NCI-H2171 (cell line): ENCODE data around the gene TRPM3.
"Not testable (repeated sequence)": the region's sequence is repeated elsewhere in the genome, so short reads cannot be mapped to it uniquely, and the experiment has no call there.

Source experiments
- DNase-seq: peaks from one replicate; lab custom pipeline; 2025; lab: John Stamatoyannopoulos, UW

TRPM3 gene

DNA sequence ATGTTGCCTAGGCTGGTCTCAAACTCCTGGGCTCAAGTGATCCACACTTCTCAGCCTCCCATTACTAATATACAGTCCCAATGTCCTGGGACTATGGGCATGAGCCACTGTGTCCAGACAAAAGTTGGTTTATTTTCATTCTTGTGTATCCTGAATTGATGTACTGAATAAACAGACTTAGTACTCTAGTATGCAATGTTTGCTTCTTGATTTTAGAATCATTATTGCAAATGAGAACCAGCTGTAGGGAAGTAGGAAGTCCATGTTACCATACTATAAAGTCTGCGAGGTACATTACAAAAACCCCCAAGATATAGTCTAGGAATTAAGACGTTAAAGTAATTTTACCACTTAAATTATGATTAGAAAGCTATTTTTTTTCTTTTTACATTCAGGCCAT lies 372.4 kb downstream of the TRPM3 start:
- DNase-seq, result no peak

DNA sequence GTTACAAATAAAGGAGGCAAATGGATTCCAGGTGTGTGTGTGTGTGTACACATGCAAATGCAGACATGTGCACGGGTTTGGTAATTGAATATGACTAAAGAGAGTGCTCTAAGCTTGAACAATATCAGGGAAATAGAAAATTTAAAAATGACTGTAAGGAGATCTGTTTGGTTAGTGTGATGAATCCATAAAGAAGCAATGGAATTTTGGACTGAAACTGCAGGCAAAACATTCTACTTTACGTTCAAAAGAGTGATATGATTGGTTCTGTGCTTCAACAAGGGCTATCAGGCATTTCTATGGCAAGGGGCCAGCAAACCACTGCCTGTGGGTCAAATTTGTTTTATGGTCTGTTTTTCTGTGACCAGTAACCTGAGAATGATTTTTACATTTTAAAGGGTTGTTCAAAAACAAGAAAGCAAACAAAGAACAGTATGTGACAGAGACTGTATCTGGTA lies 374.1 kb downstream of the TRPM3 start:
- DNase-seq, result no peak

DNA sequence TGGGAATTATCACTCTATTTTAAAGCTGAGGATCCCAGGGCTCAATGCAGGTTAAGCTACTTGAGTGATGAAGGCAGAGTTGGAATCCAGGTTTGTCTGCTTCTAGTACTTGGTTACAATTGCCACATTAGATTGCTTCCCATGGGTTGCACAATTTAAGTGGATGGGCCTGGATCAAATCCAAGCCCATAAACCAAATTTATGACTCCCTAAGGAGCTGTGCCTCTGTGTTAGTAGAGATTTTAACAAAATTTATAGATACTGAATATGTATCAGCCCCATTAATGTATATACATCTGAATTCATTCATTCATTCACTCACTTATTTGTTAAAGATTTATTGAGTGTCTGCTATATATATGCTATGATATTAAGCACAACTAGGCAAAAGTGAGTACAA lies 374.7 kb downstream of the TRPM3 start:
- DNase-seq, result no peak

DNA sequence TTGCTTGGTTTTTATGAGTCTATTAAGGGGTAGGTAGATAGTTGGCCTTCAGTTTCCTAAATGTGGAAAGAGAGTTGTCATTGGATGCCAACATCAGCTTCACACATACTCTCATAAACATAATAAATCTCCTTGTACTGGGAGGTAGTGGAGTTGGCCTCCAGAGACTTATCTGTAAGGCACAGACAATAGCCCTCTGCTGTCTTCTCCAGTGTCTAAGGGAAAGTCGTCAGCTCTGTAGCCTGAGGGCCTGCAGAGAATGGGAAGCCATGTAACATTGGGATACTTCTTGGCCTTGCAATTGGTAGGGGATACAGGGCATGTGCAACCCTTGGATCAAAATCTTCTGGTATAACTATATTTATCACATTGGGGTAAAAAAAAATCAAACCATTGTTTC lies 375.1 kb downstream of the TRPM3 start:
- DNase-seq, result no peak

DNA sequence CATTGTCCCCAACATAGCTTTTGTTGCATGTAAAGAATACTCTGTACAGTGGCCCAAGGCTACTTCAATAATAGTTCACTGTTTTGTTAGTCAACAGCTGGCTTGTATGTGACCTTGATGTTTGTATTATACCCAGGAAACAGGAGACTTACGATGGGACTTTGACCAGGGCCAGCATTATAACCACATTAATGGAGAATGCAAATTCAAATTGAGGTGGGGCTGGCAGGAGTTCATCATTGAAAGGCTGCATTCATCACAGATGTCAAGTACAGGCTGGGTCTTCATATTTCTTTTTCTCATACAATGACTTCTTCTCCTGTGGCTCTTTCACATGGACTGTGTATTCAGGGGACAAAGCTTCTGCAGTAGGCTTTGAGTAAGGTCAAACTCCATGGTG lies 396.6 kb downstream of the TRPM3 start:
- not testable (repeated sequence) for DNase-seq

DNA sequence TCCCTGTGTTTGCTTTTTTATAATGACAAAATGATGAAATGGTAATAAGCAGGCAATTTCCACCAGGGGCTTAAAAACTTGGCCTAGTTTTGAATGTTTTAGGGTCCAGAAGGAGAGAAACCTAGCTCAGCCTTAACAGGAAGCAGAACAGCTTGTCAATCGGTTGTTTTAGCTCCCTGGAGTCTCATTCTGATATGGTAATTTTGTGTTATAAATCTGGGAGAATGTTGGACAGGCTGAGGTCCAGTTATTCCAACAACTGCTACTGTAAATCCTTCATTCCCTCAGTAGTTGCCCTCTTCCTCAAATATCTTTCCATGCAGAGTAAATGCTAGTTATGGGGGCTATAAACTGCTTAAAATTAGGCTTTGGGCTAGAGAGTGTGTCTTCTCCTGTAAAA lies 397.4 kb downstream of the TRPM3 start:
- DNase-seq, result not testable (repeated sequence)

DNA sequence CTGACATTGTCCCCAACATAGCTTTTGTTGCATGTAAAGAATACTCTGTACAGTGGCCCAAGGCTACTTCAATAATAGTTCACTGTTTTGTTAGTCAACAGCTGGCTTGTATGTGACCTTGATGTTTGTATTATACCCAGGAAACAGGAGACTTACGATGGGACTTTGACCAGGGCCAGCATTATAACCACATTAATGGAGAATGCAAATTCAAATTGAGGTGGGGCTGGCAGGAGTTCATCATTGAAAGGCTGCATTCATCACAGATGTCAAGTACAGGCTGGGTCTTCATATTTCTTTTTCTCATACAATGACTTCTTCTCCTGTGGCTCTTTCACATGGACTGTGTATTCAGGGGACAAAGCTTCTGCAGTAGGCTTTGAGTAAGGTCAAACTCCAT lies 414.6 kb downstream of the TRPM3 start:
- not testable (repeated sequence) for DNase-seq

DNA sequence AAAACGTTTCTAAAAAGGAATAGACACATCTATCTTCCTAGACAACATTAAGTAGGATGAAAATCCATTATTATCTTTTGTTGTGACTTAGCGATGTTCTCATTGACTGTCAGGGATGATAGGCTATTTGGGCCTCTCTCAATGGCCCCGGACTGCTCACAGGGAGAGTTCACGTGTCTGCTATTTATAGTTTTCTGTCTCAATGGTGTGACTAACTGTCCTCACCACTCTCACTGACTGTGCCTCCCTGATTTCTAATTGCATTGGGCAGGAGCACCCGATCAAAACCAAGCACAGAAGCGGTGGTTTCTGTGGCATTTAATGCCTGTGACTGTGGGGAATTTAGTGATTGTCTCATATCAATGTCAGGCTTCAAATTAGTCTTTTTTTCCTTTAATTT lies 420.3 kb downstream of the TRPM3 start:
- DNase-seq, result no peak

DNA sequence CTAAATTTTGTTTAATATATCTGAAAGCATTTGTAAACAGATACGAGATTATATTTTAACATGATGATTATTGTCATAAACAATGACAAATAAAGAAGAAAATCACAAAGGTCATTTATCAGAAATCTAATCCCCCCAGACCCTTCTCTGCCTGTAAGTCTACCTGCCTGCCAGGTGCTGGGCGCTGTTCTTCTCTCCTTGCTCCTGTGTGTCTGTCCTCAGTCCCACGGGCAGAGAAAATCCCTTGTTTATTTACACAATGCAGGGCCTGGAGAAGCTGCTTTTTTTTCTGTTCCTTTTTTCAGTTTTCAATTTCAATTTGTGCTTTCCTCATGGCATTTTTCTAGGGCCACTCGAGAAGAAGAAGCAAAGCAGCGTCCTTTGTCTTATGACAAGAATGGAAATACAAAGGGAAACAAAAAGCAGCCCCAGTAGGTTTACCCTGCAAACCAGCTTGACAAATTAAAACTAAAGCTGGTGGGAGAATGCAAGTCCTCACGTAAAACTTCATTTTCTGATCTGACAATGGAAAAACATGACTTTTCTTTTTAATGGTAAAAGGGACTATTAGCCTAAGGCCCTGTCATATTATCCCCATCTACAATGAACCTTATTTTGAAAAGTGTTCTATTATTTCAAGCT lies 424.6 kb downstream of the TRPM3 start:
- no peak for DNase-seq

DNA sequence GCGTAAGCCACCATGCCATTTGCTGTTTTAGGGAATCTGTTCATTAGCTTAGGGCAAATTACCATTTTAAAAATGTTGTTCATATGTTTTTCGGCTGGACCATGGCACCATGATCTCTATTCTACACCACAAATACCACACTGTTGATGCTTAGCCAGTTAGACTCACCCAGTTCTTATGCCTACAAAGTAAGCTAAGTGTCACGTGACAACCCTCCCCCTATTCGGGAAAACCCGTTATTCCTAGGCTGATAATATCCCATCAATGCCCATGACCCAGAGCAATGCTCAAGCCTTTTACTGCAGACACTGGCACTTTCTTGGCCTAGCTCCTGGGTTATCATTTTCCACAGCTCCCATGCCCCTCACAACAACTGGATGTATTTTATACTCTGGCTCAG lies 426.7 kb downstream of the TRPM3 start:
- no peak for DNase-seq

DNA sequence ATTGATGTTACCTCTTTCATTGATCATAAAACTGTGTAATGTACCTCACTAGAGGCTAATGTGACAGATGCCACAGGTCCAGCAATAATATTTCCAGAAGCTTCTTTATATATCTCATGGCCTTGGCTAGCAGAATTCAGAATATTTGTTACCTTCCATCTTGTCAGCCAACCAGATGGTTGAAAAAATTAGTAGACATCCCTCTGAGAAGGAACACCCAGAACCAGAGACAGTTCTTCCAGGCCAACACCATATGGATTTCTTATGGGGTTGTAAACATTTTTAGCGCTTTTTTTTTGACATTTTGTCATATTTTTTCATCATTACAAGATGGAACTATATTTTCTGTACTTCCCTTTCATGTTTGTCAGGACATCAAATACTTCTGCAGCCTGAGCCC lies 428.2 kb downstream of the TRPM3 start:
- no peak for DNase-seq

DNA sequence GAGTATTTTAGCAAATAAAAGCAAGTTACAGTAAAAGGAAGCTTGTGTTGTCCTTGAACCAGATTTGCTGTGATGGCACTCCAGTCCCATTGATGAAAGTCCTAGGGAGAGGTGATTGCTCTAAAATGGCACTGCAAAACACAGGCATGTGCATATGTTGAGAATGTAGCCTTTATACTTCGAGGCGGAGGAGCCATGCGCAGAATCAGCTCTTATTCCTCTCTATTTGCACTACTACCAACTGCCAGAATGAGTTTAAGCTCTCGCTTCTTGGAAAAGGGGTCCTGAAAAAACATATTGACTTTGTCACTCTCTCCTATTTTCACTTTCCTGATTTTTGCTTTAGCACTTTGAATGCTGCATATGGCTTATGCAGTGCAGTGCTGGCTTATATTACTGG lies 429.0 kb downstream of the TRPM3 start:
- no peak for DNase-seq

DNA sequence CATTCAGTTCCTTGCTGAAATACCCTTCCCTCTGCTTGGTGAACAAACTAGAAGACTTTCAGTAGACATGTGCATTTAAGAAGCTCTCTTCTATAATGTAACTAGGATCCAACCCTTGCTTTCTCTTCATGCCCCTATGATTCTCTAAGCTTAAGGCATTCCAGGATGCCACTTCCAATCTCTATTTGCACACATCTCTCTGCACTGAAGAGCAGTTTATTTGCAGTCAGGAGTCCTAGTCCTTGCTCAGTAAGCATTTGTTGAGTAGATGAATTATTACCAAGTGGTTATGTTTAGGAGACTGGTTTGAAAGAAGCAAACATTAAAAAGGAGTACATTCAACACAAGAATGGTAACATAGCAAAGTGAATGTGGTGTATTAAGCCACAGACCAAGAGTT lies 432.7 kb downstream of the TRPM3 start:
- no peak for DNase-seq

DNA sequence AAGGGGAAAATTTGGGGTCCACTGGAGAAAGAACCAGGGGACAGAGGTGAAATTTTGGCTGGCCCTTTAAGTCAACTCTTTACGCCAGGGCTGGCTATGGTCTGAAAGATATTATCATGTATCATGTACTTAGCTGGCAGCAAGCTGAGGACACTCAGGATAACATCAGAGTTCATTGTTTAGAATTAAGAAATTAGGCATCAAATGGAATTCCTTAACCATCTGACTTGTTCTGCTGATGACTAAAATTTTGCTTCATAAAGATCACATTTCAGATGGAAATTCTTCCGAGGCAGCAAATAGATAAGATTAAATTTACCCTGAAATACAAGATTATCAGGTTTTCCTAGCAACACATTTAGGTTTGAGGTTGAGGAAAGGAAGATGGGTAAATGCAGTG lies 437.6 kb downstream of the TRPM3 start:
- DNase-seq, result no peak

DNA sequence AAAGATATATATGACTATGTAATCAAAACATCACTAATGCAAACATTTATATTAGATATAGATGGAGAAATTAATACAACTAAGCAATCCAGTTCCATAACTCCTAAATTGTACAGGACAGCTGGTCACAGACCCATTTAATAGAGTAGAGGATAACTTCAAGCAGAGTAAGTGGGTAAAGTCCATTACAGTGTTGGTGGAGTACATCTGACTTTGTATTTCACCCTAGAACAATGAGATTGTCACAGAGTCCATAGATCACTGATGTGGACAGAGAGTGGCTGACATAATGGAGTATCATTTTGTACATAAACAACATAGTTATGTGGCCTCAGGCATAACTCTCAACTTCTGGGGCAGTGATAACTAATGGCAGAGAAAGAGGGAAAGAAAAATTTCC lies 439.1 kb downstream of the TRPM3 start:
- no peak for DNase-seq

DNA sequence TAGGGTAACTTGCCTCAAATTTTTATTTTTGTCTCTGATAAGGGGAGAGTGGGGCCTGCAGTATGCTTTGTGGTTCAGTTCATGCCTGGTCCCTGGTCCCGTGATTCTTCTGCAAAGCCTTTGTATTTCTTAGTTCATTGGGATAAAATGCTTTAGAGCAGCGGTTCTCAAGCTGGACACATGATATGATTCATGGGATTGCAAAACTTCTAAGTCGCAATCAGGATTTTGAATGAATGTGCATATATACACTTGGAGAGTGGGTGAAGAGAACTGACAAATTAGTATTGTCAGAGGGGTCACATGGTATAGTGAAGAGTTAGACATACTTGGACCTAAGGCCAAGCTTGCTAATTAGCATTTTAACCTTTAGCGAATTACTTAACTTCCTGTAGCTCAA lies 441.6 kb downstream of the TRPM3 start:
- no peak for DNase-seq

DNA sequence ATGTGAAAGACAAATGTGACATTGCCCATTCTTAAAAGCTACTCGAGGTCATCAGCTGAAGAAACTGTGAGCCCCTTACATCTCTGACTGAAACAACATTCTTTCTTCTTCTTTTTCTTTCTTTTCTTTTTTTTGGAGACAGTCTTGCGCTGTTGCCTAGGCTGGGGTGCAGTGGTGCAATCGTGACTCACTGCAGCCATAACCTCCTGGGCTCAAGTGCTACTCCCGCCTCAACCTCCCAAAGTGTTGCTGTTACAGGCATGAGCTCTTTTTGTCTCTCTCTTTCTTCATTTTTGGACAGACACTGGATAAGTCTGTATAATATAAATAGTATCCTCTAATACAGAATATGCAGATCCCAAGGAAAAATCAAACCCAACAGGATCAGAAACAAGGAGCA lies 443.3 kb downstream of the TRPM3 start:
- no peak for DNase-seq

DNA sequence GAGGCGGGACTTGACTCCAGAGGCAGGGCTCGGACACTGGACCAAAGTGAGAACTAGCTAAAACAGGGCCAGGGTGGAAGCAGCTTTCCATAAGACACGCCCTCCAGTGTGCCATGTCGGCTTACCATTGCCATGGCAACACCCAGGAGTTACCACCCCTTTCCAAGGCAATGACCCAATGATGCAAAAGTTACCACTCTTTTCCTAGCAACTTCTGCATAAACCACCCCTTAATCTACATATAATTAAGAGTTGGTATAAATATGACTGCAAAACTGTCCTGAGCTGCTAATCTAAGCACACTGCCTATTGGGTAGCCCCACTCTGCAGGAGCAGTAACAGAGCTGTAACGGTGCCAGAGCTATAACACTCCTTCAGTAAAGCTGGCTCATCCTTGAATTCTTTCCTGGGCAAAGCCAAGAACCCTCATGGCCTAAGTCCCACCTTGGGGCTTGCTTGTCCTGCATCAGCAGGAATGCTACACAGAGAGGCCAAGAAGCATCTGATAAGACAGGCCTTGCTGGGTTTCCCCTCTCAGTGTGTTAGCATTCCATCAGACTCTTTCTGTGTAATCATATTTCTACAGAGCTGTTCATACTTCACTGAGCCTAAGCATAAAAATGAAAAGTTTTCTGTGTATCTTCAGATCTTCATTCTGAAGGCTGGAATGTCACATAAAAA lies 444.2 kb downstream of the TRPM3 start:
- DNase-seq, result no peak

DNA sequence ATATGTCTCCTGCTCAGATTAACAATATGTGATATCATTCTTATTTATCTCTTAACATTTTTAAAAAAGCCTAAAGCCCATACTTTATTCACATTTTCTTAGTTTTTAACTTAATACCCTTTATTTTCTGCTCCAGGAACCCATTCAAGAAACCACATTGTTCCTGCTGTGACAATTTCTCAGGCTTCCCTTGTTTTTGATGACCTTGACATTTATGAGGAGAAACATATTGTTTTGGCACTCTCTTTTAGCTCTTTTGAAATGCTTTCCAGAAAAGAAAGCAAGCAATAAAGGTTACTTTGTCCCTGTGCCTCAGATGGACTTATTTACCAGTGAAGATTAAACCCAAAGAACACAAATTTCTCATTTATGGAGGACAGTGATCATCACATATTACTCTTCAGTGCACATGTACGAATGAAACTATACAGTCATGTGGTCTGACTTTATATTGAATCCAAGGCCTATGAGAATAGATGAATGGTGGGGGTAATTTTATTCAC lies 445.5 kb downstream of the TRPM3 start:
- no peak for DNase-seq

DNA sequence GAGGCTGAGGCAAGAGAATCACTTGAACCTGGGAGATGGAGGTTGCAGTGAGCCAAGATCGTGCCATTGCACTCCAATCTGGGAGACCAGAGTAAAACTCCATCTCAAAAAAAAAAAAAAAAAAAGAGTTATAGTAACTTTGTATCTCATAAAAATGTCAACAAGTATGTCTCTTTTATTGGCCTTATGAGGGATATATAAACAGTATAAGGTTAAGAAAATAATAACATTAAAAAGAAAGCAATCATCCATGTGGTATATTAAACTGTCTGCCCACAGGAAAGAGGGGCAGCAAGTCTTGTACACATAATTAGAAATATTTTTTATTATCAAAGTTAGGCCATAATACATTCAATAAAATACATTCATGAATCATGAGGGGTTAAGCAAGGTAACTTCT lies 447.6 kb downstream of the TRPM3 start:
- no peak for DNase-seq

DNA sequence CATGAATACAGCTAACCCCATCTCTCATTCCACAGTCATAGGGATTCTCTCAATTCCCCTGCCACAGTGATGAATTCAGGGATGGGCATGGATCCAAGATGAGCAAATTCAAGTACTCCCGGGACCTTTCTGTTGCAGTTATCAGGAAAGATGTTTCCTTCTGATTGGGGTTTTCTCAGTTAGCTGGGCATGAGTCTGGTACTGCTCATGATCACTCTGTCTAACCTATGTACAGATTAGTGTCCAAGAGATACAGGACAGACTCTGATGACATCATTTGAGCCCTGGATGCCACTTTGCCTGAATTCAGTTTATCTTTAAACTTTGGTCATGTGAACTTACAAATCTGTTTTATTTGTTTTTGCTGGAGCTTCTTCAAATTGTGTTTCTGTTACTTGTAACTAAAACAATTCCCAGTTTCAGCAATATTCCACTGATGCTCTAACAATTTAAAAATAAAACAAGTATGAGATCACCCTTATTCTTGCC lies 449.2 kb downstream of the TRPM3 start:
- no peak for DNase-seq

DNA sequence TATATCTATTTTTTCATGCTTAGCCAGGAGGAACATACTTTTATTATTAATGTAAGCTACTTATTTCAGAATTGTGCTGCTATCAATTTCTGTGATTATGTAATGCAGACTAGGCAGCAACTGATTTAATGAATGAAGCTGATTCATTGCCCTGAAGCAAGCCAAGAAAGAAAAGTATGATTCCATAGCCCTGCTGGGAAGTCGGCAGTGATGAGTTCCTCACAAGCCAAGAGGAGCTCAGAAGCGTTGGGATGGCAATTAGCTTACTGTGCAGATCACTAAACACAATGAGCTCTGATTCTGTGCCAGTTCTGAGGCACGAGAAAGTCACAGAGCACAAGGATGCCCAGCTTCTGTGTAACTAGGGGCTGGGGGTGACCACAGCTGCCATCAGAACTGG lies 452.7 kb downstream of the TRPM3 start:
- no peak for DNase-seq

DNA sequence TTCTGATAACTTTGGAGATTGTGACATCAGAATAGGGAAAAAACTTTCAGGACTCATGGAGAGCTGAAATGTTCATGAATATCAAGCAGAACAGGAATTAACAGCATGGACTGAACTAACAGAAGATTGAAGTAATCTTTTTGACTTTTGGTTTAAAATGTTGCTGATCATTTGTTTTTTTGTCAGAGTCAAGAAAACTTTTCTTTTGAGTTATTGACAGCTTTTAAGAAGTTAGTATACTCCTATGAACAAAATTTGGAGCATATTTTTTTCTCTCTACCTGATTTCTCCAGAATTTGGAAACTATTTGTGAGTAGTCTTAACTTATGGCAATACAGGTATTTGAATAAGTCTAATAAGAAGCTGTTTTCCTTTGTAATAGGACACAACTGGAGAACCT lies 462.7 kb downstream of the TRPM3 start:
- DNase-seq, result no peak

DNA sequence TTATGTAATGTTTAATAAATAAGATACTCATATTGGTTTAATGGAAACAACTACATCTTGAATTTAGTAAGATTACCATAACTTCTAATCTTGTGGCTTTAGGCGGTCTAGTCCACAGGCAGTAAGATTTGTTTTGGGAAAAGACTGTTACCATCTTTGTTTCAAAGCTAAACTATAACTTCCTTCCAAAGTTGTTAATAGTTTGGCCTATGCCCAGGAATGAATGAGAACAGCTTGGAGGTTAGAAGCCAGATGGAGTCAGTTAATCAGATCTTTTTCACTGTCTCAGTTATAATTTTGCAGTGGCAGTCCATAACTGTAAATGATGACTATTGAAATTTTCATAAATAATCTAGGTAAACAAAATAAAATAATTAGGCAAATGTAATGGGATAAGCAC lies 465.1 kb downstream of the TRPM3 start:
- DNase-seq, result no peak
